ENCODE data around the gene EIF4G3.

- TF ChIP-seq CTCF (optimal IDR thresholded peaks at IDR 0.05 in 1 of 3, IDR thresholded peaks at IDR 0.05 in 1 of 3, conservative IDR thresholded peaks at IDR 0.05 in 1 of 3; ENCODE audit: extremely low read depth in 1 of 3, insufficient read depth in 2 of 3, low read length in 3 of 3): no peak
- TF ChIP-seq EZH2 (IDR thresholded peaks at IDR 0.05; ENCODE audit: low read length): no peak
These were observed 220.4 kb downstream of the EIF4G3 start for GRCh38 chr1:20956272-20956671.
